ENCODE measurements around the gene TOMT. TPM values are rescaled to one million over a fixed set of nuclear protein-coding genes. Genes with fewer than 3 reads are reported as not detected.

The TOMT gene
- total RNA-seq, 1 donor from 2014 or later: not detected

Other genes starting within 250 kb of the TOMT start
- gene DEFB131B, start 227.5 kb upstream of the TOMT start, total RNA-seq: not detected in 2 replicates
- 20.9 and 21.5 TPM in 2 replicates for gene XNDC1N, start 177.3 kb upstream of the TOMT start, total RNA-seq
- gene RNF121, start 176.9 kb upstream of the TOMT start, total RNA-seq: 65.8 and 70.3 TPM in 2 replicates
- gene IL18BP, start 107.0 kb upstream of the TOMT start, total RNA-seq: 15.6 and 18.5 TPM in 2 replicates
- 141 and 150 TPM in 2 replicates for gene NUMA1, start 25.4 kb upstream of the TOMT start, total RNA-seq
- gene LRRC51, start 25.1 kb upstream of the TOMT start, total RNA-seq: 5.7 and 8.2 TPM in 2 replicates
- 70.2 and 77.7 TPM in 2 replicates for gene LAMTOR1, start 2.6 kb upstream of the TOMT start, total RNA-seq
- gene ANAPC15, start 6.8 kb downstream of the TOMT start, total RNA-seq: 49.4 and 51.9 TPM in 2 replicates
- not detected in 2 replicates for gene FOLR3, start 29.8 kb downstream of the TOMT start, total RNA-seq
- not detected in 2 replicates for gene FOLR1, start 86.2 kb downstream of the TOMT start, total RNA-seq
- not detected in 2 replicates for gene FOLR2, start 110.9 kb downstream of the TOMT start, total RNA-seq
- 139 and 140 TPM in 2 replicates for gene INPPL1, start 118.8 kb downstream of the TOMT start, total RNA-seq
- gene PHOX2A, start 138.3 kb downstream of the TOMT start, total RNA-seq: not detected in 2 replicates